Endothelial cell of umbilical vein (primary cell): ENCODE measurements around the gene C11orf24. TPM values are rescaled to one million over a fixed set of nuclear protein-coding genes. Genes with fewer than 3 reads are reported as not detected.
"Not testable (repeated sequence)": the region's sequence is repeated elsewhere in the genome, so short reads cannot be mapped to it uniquely, and the experiment has no call there.

Experiments used
- BruUV-seq: library from RNA; stranded (reverse); fragments of 400-500 nt; replicated peaks from 2 replicates; lab custom pipeline; 2021; lab: Mats Ljungman, UMichigan
- CTCF ChIA-PET: fragments of 300-600, 350-600 bp; sonication (Branson Sonifier 250); formaldehyde crosslinking; loops from one replicate; lab custom pipeline; 2021; ENCODE audit warnings: antibody characterized with exemption, inconsistent platforms; lab: Charles Lee
- POLR2A ChIA-PET: fragments of 300-600, 350-600 bp; sonication (Branson Sonifier 250); formaldehyde crosslinking; loops from one replicate; lab custom pipeline; 2021; ENCODE audit warnings: antibody characterized with exemption, inconsistent platforms; lab: Charles Lee
- DNase-seq: peaks from one replicate; pipeline ENCODE4 v3.0.0-alpha.2; 2011; ENCODE audit warnings: low read depth, low spot score
- FAIRE-seq: peaks from 2 replicates; lab custom pipeline; 2011; peaks lifted over from hg19 to GRCh38; lab: Jason Lieb, UNC
- H2AFZ ChIP-seq: 2 replicates; pipeline ENCODE4 v1.6.0; 2012; ENCODE audit warnings: low read depth, low read length, control low read depth, inconsistent platforms
- H3K27ac ChIP-seq: 2 replicates; pipeline ENCODE4 v1.5.1; 2011; ENCODE audit warnings: low read depth, mild to moderate bottlenecking, control low read depth, low read length, moderate library complexity; ENCODE audit not compliant: insufficient read depth
- H3K27me3 ChIP-seq, 2 experiments: 2 replicates each; pipeline versions ENCODE4 v1.6.0 to v1.6.1; 2011; ENCODE audit warnings: low read length in 2 of 2, mixed read lengths in 1 of 2; ENCODE audit not compliant: control insufficient read depth in 2 of 2, insufficient read depth in 2 of 2
- H3K36me3 ChIP-seq, 2 experiments: 2 replicates in 1 of 2; 3 replicates in 1 of 2; pipeline ENCODE4 v1.5.1; 2011; ENCODE audit warnings: low read length in 2 of 2, mild to moderate bottlenecking in 1 of 2, moderate library complexity in 1 of 2; ENCODE audit not compliant: control insufficient read depth in 2 of 2, insufficient read depth in 2 of 2; ENCODE audit errors: extremely low read depth in 1 of 2
- H3K4me1 ChIP-seq: 3 replicates; pipeline ENCODE4 v1.5.1; 2011; ENCODE audit warnings: mild to moderate bottlenecking, low read length; ENCODE audit not compliant: control insufficient read depth, insufficient read depth; ENCODE audit errors: extremely low read depth
- H3K4me2 ChIP-seq: 2 replicates; pipeline ENCODE4 v1.6.1; 2011; ENCODE audit warnings: low read length, control low read depth, mixed read lengths; ENCODE audit not compliant: insufficient read depth
- H3K4me3 ChIP-seq, 3 experiments: fragments of 200-600 bp in 1 of 3; sonication (generic), shearing (Covaris generic) in 1 of 3; replicated peaks in 1 of 3; 2 replicates each; pipeline ENCODE4 v1.5.1; 2011 to 2016; ENCODE audit warnings: control low read depth in 3 of 3, low read length in 3 of 3, mild to moderate bottlenecking in 2 of 3, inconsistent platforms in 1 of 3, low read depth in 1 of 3, moderate library complexity in 1 of 3; ENCODE audit not compliant: insufficient read depth in 1 of 3
- H3K79me2 ChIP-seq: 2 replicates; pipeline ENCODE4 v1.6.0; 2012; ENCODE audit warnings: low read length, inconsistent platforms; ENCODE audit not compliant: control insufficient read depth, insufficient read depth
- H3K9ac ChIP-seq: replicated peaks from 2 replicates; pipeline ENCODE3; 2011; ENCODE audit warnings: low read length, control low read depth; ENCODE audit not compliant: insufficient read depth; ENCODE audit errors: extremely low read depth
- H3K9me1 ChIP-seq: replicated peaks from 3 replicates; pipeline ENCODE4 v1.6.0; 2011; ENCODE audit warnings: mild to moderate bottlenecking, low read length; ENCODE audit not compliant: control insufficient read depth, insufficient read depth; ENCODE audit errors: extremely low read depth
- H3K9me3 ChIP-seq: replicated peaks from 2 replicates; pipeline ENCODE4 v1.5.1; 2012; ENCODE audit warnings: low read length, inconsistent platforms; ENCODE audit not compliant: control insufficient read depth, insufficient read depth
- H4K20me1 ChIP-seq: replicated peaks from 2 replicates; pipeline ENCODE3; 2011; ENCODE audit warnings: mild to moderate bottlenecking, low read length; ENCODE audit not compliant: control insufficient read depth, insufficient read depth; ENCODE audit errors: extremely low read depth
- EZH2 ChIP-seq: IDR thresholded peaks from 2 replicates; pipeline ENCODE4 v1.6.1; 2012; ENCODE audit warnings: borderline replicate concordance, low read depth, mild to moderate bottlenecking, moderate library complexity, low read length, inconsistent platforms; ENCODE audit not compliant: severe bottlenecking
- JUN ChIP-seq: IDR thresholded peaks from 2 replicates; pipeline ENCODE4 v1.6.1; 2011; ENCODE audit warnings: borderline replicate concordance, low read depth; ENCODE audit not compliant: insufficient read length, insufficient read depth
- MYC ChIP-seq: IDR thresholded peaks from one replicate; pipeline ENCODE4 v1.6.1; 2011; ENCODE audit warnings: mild to moderate bottlenecking, low read depth, low read length
- POLR2A ChIP-seq: IDR thresholded peaks from 2 replicates; pipeline ENCODE4 v1.6.1; 2012; ENCODE audit warnings: low read depth, mild to moderate bottlenecking, control low read depth, low read length
- dilution Hi-C: fragments of 300-500 bp; cut with MboI; formaldehyde crosslinking; loops from one replicate; pipeline ENCODE4 v1.15.0; 2019; ENCODE audit warnings: low sequenced_read_pairs; ENCODE audit not compliant: extremely low pct_ligation_motif_present
- intact Hi-C: fragments of 100-400 bp; cut with micrococcal nuclease; formaldehyde crosslinking; loops from one replicate; pipeline ENCODE4 v1.10.0; 2022
- polyA plus RNA-seq, 4 experiments: library from polyadenylated mRNA; depleted of rRNA in 3 of 4; stranded (reverse) in 3 of 4; unstranded in 1 of 4; fragments of >200 nt; gene quantifications; 2 replicates each; pipeline versions ENCODE4 v1.2.1 to v1.2.3, GENCODE V29; 2011 to 2012; ENCODE audit warnings: missing spikeins in 1 of 4
- total RNA-seq: library from RNA; stranded (reverse); gene quantifications from 2 replicates; pipeline ENCODE4 v1.2.3, GENCODE V29; 2021
- TF ChIP-seq, protein P1 (sequence below): IDR thresholded peaks from 2 replicates; pipeline ENCODE4 v1.6.1; 2011; ENCODE audit not compliant: insufficient read depth, insufficient read length

The C11orf24 gene
- total and polyA plus RNA-seq, 2 donors (not counting 3 experiments of a cell fraction or from before 2014, with no cell fraction given), result 26.4 to 34.1 TPM

DNA sequence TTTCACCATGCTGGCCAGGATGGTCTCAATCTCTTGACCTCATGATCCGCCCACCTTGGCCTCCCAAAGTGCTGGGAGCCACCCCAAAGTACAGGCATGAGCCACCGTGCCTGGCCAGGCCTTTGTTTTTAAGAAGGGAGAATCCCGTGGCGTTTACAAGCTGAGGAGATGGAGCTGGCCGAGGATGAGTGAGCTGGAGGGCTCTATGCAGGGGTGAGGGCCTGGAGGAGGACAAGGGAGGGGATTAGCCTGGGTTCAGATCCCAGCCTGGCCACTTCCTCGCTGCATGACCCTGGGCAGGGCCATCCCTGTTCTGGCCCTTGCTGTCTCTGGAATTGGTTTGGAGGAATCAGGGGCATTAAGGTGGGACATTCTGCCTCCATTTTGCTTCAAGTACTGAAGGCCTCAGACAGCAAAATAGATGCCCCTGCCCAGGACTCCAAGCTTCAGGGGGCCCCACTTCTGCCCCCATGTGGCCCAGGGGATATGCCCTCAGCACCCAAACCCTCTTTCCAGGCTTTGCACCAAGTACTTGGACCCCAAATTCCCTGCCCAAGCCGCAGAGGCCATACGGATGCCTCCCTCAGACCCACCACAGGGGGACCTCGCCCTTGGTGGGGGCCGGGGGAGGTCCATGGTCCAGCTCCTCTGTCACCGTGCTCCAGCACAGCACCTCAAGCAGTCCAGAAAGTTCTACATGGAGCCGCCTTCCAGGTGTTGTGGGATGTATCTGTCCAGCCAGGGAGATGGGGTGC is 28.5 kb upstream of the C11orf24 start:
- BruUV-seq, result no TSS peak
- POLR2A ChIA-PET, result no interaction called here
- DNase-seq, result no peak

DNA sequence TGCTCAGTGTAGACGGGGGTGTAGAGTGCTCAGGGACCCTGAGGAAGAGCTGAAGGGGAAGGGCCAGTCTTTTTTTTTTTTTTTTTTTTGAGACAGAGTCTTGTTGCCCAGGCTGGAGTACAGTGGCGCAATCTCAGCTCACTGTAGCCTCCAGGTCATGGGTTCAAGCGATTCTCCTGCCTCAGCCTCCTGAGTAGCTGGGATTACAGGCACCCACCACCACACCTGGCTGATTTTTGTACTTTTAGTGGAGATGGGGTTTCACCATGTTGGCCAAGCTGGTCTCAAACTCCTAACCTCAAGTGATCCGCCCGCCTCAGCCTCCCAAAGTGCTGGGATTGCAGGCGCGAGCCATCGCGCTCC is 27.7 kb upstream of the C11orf24 start:
- FAIRE-seq, dilution Hi-C loops, H2AFZ ChIP-seq, intact Hi-C loops, DNase-seq, H3K9me3 ChIP-seq, H3K27ac ChIP-seq, H3K9me1 ChIP-seq, H4K20me1 ChIP-seq, H3K4me2 ChIP-seq, POLR2A ChIA-PET, H3K79me2 ChIP-seq, H3K4me3 ChIP-seq, BruUV-seq, H3K36me3 ChIP-seq, H3K4me1 ChIP-seq, H3K9ac ChIP-seq, H3K27me3 ChIP-seq: not testable (repeated sequence)
- CTCF ChIA-PET, result interaction anchor here (0.8 to 7.1 kb wide), 10 partner anchors 9 to 89 kb away, joined by 3 to 152 read pairs (median 17); partner anchors contain the start of gene C11orf24

More for the DNA sequence above, 28.5 kb upstream of the C11orf24 start:
- no peak overlapping the region for H3K4me3 ChIP-seq
- no peaks in the 10 kb centered on the region for H3K36me3 ChIP-seq
- H4K20me1 ChIP-seq, result no peaks in the 10 kb centered on the region
- dilution Hi-C loops, result no loop called here
- no peaks in the 10 kb centered on the region for H3K9me3 ChIP-seq
- CTCF ChIA-PET, result interaction anchor here (1.2 to 7.1 kb wide), 3 partner anchors 30 to 82 kb away, joined by 3 to 152 read pairs (median 53); no protein-coding TSS in a partner anchor
- intact Hi-C loops, result no loop called here
- H3K4me2 ChIP-seq, result no peak overlapping the region
- H3K79me2 ChIP-seq, result no peaks in the 10 kb centered on the region
- H3K27me3 ChIP-seq, result no peaks in the 10 kb centered on the region
- TF ChIP-seq POLR2A (no peak), JUN (no peak), MYC (no peak), EZH2 (no peak)
- TF ChIP-seq, protein P1, sequence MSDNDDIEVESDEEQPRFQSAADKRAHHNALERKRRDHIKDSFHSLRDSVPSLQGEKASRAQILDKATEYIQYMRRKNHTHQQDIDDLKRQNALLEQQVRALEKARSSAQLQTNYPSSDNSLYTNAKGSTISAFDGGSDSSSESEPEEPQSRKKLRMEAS, result no peak
- H3K9me1 ChIP-seq, result no peaks in the 10 kb centered on the region
- no peak overlapping the region for H3K9ac ChIP-seq
- H3K27ac ChIP-seq, result no peak overlapping the region
- no peak overlapping the region for H2AFZ ChIP-seq
- FAIRE-seq, result no peak
- no peaks in the 10 kb centered on the region for H3K4me1 ChIP-seq
